ENCODE data around the gene SMKR1. TPM values are rescaled to one million over a fixed set of nuclear protein-coding genes. Genes with fewer than 3 reads are reported as not detected.
A peak's percentile ranks its signal among the peaks of the same experiment; 100 is the strongest.
"Not testable (repeated sequence)": the region's sequence is repeated elsewhere in the genome, so short reads cannot be mapped to it uniquely, and the experiment has no call there.

The SMKR1 gene
- total RNA-seq (2014; rRNA removed; shearing (Covaris generic)): 2.2 and 2.7 TPM in 2 replicates

GRCh38 chr7:129501760-129502707 lies at the start of gene SMKR1:
Gene SMKR1, plus strand, starts transcription at chr7:129502531. Its CDS starts 294 bp downstream, at chr7:129502825.
- DNase-seq (ENCODE audit: low read depth): peak; percentile 91

GRCh38 chr7:129452589-129453231 lies 49.6 kb upstream of the SMKR1 start:
- DNase-seq (ENCODE audit: low read depth): no peak

DNA sequence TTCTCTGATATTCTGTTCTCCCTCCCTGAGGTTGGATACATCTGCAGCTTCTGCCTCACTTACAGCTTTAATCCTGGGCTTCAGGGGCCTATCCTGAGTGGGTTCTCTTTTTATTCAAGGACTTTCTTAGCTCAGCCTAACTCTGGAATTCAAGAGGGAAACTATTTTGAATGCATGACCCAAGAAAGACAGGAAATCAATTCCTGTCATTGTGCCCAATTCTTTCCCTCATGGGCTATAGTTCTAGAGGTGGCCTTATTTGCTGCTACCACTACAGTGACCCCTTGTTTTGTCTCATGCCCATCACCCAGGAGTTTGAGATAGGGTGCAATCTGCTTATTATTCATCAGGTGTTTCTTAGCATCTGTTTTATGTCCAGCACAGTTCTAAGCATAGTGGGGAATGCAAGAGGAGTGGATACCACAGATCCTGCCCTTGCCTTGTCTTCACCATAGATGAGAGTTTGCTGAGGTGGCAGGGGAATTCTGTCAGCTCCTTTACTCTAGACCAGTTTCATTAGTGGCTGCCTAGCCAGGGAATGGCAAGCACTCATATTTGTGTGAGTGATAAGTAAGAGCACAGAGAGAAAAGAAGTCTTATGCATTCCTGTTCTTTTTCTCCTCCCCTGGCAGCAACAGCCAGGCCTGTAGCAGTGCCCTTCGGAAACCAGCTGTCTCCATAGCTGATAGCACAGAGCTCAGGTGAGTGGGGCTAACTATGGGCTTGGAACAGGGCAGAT lies 48.7 kb upstream of the SMKR1 start:
- no peak for DNase-seq (ENCODE audit: low read depth)

GRCh38 chr7:129454249-129454551 lies 48.1 kb upstream of the SMKR1 start:
- peak; percentile 53 for DNase-seq (ENCODE audit: low read depth)

DNA sequence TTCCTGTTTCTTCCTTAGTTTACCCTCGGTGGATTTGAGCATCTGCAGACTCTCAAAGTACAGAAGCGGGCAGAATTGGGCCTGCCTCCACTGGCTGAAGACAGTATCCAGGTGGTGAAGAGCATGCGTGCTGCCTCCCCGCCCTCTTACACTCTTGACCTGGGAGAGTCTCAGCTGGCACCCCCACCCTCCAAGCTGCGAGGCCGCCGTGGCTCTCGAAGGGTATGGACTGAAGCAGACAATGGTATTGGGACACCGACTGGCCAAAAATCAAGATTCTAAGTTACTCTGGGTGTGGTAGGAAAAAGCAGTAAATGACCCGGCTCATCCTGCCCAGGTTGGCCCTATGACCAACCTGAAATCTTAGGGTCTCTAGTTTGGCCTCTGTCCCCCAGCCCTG lies 45.9 kb upstream of the SMKR1 start:
- DNase-seq (ENCODE audit: low read depth): no peak

GRCh38 chr7:129457101-129457500 lies 45.2 kb upstream of the SMKR1 start:
- DNase-seq (ENCODE audit: low read depth): no peak

GRCh38 chr7:129458171-129458570 lies 44.2 kb upstream of the SMKR1 start:
- DNase-seq (ENCODE audit: low read depth): no peak

- DNase-seq (ENCODE audit: low read depth): no peak
Measured at GRCh38 chr7:129461809-129462208, 40.5 kb upstream of the SMKR1 start.

DNA sequence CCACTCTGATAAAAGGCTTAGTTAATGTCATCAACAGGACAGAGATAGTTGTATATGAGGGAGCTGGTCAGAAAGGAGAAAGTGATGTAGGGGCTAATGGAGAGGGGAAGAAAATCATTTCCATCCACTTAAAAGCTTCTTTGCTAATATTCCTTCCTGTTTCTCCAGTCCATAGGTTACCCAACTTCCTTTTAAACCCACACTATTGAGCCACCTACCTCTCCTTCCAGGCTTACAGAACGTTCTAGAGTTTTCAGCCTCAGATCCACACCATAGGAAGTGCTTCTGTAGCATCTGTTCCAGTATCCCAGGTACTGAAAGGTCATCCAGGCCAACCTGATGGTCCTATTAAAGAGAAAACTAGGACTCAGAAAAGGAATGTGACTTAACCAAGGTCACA lies 39.9 kb upstream of the SMKR1 start:
- no peak for DNase-seq (ENCODE audit: low read depth)

- no peak for DNase-seq (ENCODE audit: low read depth)
Measured at GRCh38 chr7:129464194-129464593, 38.1 kb upstream of the SMKR1 start.

- DNase-seq (ENCODE audit: low read depth): no peak
Measured at GRCh38 chr7:129465080-129465479, 37.3 kb upstream of the SMKR1 start.

GRCh38 chr7:129466796-129467195 lies 35.5 kb upstream of the SMKR1 start:
- DNase-seq (ENCODE audit: low read depth): no peak

- DNase-seq (ENCODE audit: low read depth): no peak
Measured at GRCh38 chr7:129468087-129468486, 34.2 kb upstream of the SMKR1 start.

GRCh38 chr7:129468547-129468946 lies 33.8 kb upstream of the SMKR1 start:
- DNase-seq (ENCODE audit: low read depth): no peak

- no peak for DNase-seq (ENCODE audit: low read depth)
Measured at GRCh38 chr7:129469930-129470329, 32.4 kb upstream of the SMKR1 start.

DNA sequence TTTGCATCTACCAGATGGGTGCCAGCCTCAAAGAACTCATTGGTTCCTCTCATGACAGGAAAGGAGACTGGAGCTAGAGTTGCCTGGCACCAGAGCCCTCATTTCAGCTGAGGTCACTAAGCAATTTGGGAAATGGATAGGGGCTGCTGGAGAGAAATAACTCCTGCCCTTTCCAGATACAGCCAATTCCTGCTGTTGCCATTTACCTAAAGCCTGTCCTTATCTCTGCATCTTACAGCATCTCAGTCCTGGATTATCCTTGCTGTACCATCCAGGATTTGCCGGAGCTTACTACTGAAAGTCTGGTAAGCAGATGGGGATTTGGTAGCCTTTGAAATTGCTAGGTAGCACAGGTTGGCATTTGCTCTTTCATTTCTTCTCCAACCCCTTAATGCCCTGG lies 31.9 kb upstream of the SMKR1 start:
- DNase-seq (ENCODE audit: low read depth): no peak

DNA sequence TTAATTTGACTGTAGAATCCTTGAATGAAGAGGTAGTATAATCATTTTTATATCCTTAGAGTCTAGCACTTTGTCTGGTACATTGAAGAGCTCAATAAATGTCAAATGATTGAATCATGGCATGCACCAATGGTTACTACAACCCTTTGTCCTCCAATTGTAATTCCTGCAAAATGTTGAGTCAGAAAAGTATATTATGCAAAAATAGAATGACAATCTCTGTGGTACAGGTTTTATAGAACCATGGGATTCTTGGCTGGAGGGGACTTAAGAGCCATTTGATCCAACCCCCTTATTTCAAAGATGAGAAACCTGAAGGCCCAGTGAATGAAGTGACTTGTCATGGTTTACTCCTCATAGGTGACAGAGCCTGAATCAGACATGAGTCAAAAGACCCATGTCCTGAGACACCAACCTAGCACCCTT lies 30.9 kb upstream of the SMKR1 start:
- DNase-seq (ENCODE audit: low read depth): no peak

- DNase-seq (ENCODE audit: low read depth): not testable (repeated sequence)
Measured at GRCh38 chr7:129475931-129476330, 26.4 kb upstream of the SMKR1 start.

GRCh38 chr7:129476398-129476797 lies 25.9 kb upstream of the SMKR1 start:
- DNase-seq (ENCODE audit: low read depth): not testable (repeated sequence)

DNA sequence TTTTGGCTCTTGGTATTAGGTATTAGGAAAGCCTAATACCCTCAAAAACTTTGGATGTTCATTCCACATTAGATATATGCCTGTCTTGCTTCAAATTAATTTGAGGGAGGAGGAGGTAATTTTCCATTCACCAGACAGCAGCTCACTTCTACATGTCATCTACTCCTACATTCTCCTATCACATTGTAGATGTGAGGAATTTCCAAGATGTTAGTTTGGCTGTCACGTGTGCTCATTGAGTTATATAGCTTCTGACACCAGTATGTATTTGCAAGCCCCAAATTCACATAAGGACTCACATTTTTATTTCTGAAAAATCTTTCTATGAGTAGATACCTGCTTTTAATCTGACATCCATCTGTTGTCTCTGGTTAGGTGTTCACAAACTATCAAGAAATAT lies 22.5 kb upstream of the SMKR1 start:
- DNase-seq (ENCODE audit: low read depth): no peak

DNA sequence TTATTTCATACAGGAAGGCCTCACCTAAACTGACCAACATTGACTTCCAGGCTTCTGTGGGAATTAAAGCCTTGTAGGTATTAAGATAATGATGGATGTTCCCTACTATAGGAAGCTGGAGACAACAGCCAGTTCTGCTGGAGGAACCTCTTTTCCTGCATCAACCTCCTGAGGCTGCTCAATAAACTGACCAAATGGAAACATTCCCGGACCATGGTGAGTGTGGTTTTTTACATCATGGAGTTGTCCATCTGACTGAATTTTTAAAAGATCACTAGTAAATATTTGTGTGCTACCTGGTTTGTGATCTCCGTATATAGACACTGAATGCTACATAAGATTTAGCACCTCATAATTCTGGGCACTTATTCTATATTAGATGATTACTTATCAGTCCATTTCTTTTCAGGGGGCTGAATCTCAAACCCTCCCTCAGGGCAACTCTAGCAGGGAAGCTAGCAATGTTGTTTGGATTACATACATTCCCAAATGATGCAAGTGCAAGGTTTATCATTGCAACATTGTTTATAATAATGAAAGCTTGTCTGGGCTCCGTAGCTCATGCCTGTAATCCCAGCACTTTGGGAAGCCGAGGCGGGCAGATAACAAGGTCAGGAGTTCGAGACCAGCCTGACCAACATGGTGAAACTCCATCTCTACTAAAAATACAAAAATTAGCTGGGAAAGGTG lies 21.5 kb upstream of the SMKR1 start:
- DNase-seq (ENCODE audit: low read depth): no peak

DNA sequence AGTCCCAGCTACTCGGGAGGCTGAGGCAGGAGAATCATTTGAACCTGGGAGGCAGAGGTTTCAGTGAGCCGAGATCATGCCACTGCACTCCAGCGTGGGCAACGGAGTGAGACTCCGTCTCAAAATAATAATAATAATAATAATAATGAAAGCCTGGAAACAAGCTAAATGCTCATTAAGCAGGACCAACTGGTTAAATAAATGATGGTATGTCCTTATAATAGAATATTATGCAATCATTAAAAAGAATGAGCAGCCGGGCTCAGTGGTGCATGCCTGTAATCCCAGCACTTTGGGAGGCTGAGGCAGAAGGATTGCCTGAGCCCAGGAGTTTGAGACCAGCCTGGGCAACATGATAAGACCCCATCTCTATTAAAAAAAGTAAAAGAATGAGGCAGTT lies 21.0 kb upstream of the SMKR1 start:
- not testable (repeated sequence) for DNase-seq (ENCODE audit: low read depth)
